COLO668 (cell line): Measurements from ENCODE around the gene RGS3.
A peak's percentile ranks its signal among the peaks of the same experiment; 100 is the strongest.

ENCODE experiments used
- DNase-seq: peaks from one replicate; lab custom pipeline; 2025; ENCODE audit not compliant: unreplicated experiment; lab: John Stamatoyannopoulos, UW

RGS3 gene

DNA sequence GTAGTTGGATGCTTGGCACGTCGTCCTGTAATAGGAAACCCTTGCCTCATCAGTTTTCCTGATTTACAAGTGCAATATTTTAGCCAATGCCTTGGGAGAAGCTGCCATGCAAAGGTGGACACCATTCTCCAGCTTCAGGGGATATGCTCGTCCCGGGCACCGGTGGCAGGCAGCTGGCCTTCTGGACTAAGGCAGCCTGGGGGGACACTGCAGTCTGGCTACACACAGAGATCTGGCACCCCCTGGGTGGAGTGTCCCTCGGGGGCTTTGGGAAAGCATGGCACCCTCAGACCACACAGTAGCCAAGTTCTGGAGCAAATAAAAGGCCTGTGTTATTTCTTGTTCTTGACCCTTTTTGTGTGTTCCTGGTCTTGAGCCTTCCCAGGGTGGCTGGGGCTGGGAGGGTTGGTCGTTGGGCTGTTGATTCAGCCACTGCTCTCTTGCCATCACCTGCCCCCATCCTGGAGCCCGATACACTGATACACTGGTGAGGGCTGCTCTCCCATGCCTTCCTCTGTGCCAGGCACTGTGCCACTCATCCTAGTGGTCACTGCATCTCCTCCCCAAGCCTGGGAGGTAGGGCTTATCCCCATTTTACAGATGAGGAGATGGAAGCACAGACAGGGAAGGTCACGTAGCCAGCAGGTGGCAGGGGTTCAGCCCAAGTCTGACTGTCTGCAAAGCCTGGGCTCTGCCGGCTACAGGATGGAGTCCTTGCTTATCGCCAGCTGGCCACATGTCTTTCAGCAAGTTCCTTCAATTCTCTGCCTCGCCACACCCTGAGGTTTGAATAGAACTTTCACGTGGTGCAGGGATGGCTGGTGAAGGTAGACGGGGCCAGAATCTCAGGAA, 134.1 kb downstream of the RGS3 start:
- no peak for DNase-seq

GRCh38 chr9:113598451-113598850, 134.9 kb downstream of the RGS3 start:
- no peak for DNase-seq

GRCh38 chr9:113598883-113599282, 135.4 kb downstream of the RGS3 start:
- DNase-seq = no peak

GRCh38 chr9:113599646-113600022, 136.1 kb downstream of the RGS3 start:
- DNase-seq = no peak

DNA sequence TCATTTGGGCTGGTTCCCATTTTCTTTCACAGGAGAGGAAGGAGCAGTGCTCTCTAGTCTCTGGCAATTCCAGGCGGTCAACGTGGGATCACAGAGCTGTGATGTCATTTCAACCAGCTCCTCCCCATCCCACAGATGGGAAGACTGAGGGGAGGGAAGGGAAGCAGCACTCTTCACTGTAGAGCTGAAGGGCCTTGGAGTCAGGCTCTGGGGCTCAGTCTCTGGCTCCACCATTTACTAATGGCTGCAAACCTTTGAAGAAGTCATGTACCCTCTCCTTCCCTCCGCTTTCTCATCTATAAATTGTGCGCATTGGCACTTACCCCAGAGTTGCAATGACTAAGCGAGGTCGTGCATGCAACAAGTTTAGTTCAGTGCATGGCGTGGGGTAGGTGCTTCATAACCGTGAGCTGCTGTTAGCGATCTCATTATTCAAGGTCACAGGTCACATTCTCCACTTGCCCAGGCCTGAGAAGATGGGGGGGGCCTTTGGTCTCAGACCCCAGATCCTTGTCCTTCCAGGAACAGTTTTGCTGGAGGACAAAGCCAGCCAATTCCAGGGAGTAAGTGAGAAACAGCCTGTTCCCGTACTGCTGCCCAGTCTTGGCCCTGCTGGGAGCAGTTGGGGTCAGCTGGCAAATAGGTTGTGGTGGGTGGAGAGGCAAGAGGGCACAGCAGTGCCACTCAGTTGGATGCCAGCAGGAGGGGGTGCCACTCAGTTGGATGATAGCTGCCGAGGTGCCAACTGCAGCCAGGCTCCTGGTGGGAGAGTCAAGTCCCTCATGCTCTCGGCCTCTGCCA, 136.7 kb downstream of the RGS3 start:
- no peak for DNase-seq

DNA sequence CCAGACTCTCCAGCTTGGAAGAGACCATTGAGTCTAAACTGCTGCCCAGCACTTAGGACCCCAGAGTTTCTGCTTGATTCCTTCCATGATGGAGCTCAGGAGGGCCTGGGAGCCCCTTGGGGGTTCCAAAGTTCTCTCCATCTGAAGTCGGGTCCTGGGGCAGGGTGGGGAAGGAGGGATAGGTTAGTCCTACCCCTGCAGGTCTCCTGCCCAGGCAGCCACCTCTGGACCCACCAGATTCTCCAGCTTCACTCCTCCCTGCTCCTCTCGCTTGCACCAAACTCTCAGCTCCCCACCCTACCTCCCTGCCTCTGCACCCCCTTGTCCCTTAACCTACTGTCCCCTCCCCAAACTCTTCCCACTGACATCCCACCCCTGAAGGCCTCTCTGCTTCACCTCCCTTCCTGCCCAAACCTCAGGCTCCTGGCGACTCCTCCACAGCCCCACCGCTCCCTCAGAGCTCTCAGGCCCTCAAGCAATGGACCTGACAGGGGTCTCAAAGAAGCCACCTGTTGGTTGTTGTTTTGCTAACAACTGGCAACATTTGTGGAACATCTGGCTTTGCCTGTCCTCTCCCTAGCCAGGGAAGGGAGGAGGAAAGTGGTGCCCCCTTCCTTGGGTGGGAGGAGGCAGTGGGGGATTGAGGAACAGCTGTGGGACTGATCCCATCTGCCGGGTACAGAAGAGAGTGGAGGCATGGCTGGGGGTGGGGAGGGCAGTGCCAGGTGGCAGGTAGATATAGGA, 137.5 kb downstream of the RGS3 start:
- no peak for DNase-seq

GRCh38 chr9:113601656-113602055, 138.1 kb downstream of the RGS3 start:
- no peak for DNase-seq

GRCh38 chr9:113602126-113603047, 138.9 kb downstream of the RGS3 start:
- DNase-seq = peak; percentile 12

DNA sequence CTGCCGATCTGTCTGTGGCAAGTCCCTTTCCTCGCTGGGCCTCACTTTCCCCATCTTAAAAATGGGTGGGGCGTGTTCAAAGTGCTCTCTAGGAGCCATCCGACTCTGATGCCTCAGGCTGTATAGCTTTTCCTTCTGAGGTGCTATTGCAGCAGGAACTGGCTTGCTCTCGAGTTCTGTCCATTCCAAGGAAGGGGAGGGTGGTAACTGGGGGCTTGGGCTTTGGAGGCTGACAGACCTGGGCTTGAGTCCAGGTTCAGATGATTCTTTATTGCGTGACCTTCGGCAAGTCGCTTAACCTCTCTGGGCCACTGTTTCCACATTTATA, 139.5 kb downstream of the RGS3 start:
- DNase-seq = no peak

- DNase-seq = no peak
These were observed 140.2 kb downstream of the RGS3 start for GRCh38 chr9:113603773-113604172.

DNA sequence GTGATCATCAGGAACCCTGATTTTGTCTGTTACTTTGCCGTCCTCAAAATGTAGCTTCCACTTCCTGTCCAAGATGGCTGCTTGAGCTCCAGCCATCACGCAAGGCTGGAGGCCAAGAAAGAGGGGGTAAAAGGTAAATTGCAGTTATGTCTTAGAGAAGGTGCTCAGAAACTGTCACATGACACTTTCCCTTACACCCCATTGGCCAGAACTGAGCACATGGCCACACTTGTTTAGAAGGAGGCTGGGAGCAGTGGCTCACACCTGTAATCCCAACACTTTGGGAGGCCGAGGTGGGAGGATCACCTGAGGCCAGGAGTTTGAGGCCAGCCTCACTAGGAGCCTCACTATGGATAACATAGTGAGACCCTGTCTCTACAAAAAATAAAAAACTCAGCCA, 140.9 kb downstream of the RGS3 start:
- DNase-seq = no peak

DNA sequence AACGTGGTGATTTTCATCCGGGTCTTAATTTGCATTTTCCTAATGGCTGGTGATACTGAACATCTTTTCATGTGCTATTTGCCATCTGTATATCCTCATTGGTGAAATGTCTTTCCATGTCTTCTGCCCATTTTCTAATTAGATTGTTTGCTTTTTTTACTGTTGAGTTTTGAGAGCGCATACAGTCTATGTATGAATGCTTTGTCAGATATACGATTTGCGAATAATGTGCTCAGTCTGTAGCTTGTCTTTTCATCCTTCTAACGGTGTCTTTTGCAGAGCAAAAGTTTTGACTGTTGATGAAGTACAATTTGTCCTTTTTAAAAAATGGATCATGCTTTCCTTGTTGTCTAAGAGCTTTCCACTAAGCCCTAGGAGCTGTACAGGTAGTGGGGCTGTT, 143.0 kb downstream of the RGS3 start:
- no peak for DNase-seq

GRCh38 chr9:113608082-113608685, 144.7 kb downstream of the RGS3 start:
- DNase-seq = no peak

GRCh38 chr9:113609562-113610318, 146.2 kb downstream of the RGS3 start:
- DNase-seq = no peak

- DNase-seq = no peak
These were observed 148.1 kb downstream of the RGS3 start for GRCh38 chr9:113611461-113612215.

GRCh38 chr9:113612216-113612747, 148.8 kb downstream of the RGS3 start:
- no peak for DNase-seq

- no peak for DNase-seq
These were observed 149.3 kb downstream of the RGS3 start for GRCh38 chr9:113612828-113613227.

GRCh38 chr9:113613815-113614413, 150.4 kb downstream of the RGS3 start:
- DNase-seq = no peak
